ENCODE measurements around the gene E2F7. TPM values are rescaled to one million over a fixed set of nuclear protein-coding genes. Genes with fewer than 3 reads are reported as not detected.
A peak's percentile ranks its signal among the peaks of the same experiment; 100 is the strongest.

The E2F7 gene
- total RNA-seq, 1 donor from 2014 or later, result 0.07 TPM

DNA sequence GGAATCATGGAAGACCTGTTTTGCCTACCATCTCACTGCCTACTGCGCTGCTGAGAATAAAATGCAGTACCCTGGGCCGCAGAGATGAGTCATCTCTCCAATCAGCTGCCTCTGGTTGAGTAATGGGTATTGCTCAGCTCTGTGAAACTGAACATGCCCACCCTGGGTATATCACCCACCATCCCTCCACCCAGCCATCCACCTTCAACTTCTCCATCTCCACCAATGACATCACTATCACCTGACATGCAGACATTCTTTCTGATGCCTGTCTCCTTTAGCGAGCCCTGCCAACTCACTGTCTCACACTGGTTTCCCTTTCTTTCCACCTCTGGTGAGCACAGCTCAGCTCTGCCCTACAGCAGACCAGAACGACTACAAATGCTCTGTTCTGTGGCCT, 33.6 kb downstream of the E2F7 start:
- intact Hi-C loops (cut with micrococcal nuclease), result no loop called here
- DNase-seq, result no peak
- no peak for ATAC-seq

GRCh38 chr12:77025782-77026314, 39.5 kb downstream of the E2F7 start:
- intact Hi-C loops (cut with micrococcal nuclease), result no loop called here
- no peak for DNase-seq
- ATAC-seq, result no peak

GRCh38 chr12:77023501-77023900, 41.9 kb downstream of the E2F7 start:
- intact Hi-C loops (cut with micrococcal nuclease), result no loop called here
- DNase-seq (no peak), ATAC-seq (no peak)

DNA sequence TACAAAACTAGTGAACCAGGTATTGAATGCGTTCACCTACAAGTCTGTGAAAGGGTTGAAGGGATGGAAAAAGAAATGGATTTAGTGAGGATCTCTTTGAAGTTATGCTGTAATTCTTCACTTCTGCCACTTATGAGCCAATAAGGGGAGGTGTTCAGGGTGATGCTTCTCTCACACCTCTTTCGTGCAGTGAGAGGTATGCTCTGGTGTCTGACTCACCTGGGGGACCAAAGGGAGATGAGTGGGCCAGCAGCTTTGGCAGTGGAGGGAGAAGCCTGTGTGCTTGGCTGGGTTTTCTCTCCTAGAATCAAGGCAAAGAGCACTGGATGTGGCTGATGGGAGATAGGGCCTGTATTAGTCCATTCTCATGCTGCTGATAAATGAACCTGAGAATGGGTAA, 45.4 kb downstream of the E2F7 start:
- DNase-seq, result no peak
- ATAC-seq, result no peak
- intact Hi-C loops (cut with micrococcal nuclease), result no loop called here

GRCh38 chr12:77016606-77017005, 48.8 kb downstream of the E2F7 start:
- ATAC-seq (no peak), DNase-seq (no peak)
- intact Hi-C loops (cut with micrococcal nuclease), result no loop called here

DNA sequence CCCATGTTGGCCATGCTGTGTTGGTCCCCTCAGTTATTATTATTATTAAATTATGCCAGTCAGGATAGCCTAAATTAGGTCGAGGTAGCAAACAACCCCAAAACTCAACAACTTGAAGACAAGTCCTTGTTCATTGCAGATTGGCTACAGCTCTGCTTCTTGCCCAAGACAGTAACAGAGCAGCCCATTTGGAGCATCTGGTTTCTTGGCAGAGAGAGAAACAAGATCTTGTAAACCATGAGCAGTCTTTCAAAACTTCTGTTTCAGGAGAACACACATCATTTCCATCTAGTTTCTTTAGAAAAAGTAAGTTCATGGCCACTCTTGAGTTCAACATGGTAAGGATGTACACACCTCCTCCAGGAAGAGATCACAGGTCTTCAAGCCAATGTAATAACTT, 52.3 kb downstream of the E2F7 start:
- DNase-seq, result no peak
- no peak for ATAC-seq
- intact Hi-C loops (cut with micrococcal nuclease), result no loop called here

GRCh38 chr12:77010691-77011548, 54.4 kb downstream of the E2F7 start:
- ATAC-seq (peak; percentile 78), DNase-seq (peak; percentile 75)
- intact Hi-C loops (cut with micrococcal nuclease), result loop anchor here (2.0 kb wide), 1 partner anchor 390 kb away; no protein-coding TSS in a partner anchor

GRCh38 chr12:77007476-77007875, 57.9 kb downstream of the E2F7 start:
- DNase-seq (no peak), ATAC-seq (no peak)
- intact Hi-C loops (cut with micrococcal nuclease), result no loop called here

DNA sequence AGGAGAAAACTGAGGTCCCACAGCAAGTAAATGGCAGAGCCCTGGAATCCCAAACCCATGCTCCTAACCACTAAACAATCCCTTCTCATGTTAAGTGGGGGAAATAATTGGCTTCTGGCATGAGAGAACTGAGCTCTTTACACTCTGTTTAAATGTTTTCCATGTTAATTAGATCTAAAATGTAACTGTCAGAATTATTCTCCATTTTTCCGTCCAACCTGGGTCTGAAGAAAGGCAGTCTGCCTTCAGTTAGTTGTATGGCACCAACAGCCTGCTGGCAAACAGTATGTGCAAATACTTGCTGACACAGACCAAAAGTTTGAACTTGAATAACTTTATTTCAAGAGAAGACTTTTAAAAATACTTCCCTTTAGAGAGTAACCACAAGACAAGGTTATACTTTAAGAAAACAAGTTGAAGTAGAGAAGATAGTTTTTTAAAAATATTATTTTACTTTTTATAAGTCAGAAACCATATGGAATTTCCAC, 59.7 kb downstream of the E2F7 start:
- DNase-seq (no peak), ATAC-seq (no peak)
- intact Hi-C loops (cut with micrococcal nuclease), result no loop called here

DNA sequence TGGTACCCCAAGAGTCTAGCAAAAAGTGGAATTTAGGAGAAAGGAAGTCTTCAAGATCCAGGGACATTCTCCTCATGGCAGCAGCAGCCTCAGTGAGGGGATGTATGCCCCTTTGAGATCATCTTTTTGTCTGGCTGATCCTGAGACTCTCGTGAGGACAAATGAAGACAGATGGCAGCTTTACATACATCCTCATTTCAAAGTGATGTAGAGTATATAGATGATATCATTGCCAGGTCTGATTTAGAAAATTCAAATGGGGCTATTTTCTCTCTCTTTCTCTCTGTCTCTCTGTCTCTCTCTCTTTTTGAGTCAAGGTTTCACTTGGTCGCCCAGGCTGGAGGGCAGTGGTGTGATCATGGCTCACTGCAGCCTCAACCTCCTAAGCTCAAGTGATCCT, 61.5 kb downstream of the E2F7 start:
- intact Hi-C loops (cut with micrococcal nuclease), result no loop called here
- no peak for ATAC-seq
- DNase-seq, result no peak

GRCh38 chr12:77003246-77003645, 62.1 kb downstream of the E2F7 start:
- ATAC-seq, result no peak
- DNase-seq, result no peak
- intact Hi-C loops (cut with micrococcal nuclease), result no loop called here

DNA sequence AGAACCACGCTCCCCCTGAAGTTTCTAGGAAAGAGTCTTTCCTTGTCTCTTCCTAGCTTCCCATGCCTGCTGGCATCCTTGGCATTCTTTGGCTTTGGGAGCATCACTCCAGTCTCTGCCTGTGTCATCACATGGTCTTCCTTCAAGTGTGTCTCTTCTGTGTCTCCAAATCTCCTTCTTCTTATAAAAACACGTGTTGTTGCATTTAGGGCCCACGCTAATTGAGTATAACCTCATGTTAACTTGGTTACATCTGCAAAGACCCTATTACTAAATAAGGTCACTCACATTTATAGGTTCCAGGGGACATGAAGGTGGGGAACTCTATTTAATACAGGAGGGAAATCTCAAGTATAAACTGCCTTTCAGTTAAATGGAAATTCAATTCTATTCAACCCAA, 63.0 kb downstream of the E2F7 start:
- DNase-seq (no peak), ATAC-seq (no peak)
- intact Hi-C loops (cut with micrococcal nuclease), result no loop called here

DNA sequence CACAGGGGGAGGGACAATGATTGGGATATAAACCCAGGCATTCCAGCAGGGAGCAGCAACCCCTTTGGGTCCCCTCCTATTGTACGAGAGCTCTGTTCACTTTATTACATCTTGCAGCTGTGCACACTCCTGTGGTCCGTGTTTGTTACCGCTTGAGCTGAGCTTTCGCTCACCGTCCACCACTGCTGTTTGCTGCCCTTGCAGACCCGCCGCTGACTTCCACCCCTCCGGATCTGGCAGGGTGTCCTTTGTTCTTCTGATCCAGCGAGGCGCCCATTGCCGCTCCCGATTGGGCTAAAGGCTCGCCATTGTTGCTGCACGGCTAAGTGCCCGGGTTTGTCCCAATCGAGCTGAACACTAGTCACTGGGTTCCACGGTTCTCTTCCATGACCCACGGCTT, 64.1 kb downstream of the E2F7 start:
- ATAC-seq (no peak), DNase-seq (no peak)
- intact Hi-C loops (cut with micrococcal nuclease), result no loop called here

DNA sequence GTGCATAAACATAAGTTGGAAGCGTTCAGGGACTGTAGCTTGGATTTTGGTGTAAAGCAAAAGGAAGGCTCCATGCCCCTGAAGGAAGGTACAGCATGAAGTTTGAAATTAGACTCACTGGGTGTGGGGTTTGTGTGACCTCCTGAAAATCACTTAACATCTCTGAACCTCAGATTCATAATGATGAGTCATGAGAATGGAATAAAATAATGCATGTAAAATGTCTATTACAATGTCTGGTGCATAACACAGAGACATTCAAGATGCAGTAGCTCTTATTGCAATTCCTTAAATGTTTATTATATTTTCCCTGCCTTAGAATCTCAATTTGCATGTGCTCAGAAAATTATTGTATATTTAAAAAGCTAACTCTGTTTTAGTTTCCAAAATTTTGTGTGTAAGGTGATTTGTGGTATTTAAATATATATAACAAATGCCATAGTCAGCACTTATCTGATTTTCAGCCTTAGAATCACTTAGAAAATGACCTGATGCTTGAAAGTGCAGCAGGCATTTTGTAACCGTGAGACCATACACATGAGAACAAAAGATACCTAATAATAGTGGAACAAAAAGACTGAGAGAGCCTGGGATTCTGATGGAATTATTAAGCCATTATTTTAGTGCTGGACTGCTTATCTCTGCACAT, 66.3 kb downstream of the E2F7 start:
- DNase-seq, result no peak
- intact Hi-C loops (cut with micrococcal nuclease), result no loop called here
- no peak for ATAC-seq

GRCh38 chr12:76998386-76998785, 67.0 kb downstream of the E2F7 start:
- DNase-seq, result no peak
- intact Hi-C loops (cut with micrococcal nuclease), result no loop called here
- no peak for ATAC-seq

DNA sequence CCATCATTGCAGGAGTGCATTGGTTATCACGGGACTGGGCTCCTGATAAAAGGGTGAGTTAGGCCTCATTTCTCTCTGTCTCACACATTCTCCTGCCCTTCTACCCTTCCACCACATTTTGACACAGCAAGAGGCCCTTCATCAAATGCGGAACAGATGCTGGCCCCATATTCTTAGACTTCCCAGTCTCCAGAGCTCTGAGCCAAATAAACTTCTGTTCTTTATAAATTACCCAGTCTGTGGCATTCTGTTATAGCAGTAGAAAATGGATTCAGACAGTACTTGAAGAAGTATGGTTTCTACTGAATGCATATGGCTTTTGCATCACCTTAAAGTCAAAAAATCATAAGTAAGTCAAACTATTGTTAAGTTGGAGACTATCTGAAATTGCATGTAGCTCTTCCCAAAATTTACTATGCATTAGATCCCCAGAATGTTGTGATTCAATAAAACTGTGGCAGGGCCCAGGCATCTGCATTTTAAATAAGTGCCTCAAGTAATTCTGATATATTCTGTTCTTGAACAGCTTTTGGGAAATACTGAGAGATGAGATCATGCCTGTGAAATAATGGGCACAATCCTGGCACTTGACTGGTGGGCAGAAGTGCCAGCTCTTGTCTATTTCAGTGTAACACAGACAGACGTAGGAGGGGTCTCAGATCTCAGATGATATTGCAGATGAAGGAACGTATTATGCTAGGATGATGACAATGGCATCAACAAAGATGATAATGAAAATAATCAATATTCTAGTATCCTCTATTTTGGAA, 68.2 kb downstream of the E2F7 start:
- intact Hi-C loops (cut with micrococcal nuclease), result no loop called here
- ATAC-seq, result no peak
- DNase-seq, result no peak

DNA sequence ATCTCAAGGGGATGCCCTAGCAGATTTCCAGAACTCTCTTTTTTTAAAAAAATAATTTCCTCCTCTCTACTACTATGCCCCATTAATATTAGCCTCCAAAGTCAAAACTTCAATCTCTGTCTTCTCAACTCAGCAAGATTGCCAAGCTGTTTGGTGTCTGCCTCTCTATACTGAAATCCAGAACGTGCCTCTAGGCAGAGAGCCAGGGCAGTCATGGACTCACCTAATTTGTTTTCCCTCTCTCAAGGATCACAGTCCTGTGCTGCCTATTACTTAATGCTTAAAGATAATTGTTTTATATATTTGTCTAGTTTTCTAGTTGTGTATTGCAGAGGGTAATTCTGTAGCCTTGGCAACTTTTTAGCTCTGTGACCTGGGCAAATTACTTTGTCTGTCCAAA, 74.7 kb downstream of the E2F7 start:
- no peak for DNase-seq
- no peak for ATAC-seq
- intact Hi-C loops (cut with micrococcal nuclease), result no loop called here

- ATAC-seq (no peak), DNase-seq (no peak)
- intact Hi-C loops (cut with micrococcal nuclease), result no loop called here
Measured at GRCh38 chr12:76984566-76984965, 80.8 kb downstream of the E2F7 start.

DNA sequence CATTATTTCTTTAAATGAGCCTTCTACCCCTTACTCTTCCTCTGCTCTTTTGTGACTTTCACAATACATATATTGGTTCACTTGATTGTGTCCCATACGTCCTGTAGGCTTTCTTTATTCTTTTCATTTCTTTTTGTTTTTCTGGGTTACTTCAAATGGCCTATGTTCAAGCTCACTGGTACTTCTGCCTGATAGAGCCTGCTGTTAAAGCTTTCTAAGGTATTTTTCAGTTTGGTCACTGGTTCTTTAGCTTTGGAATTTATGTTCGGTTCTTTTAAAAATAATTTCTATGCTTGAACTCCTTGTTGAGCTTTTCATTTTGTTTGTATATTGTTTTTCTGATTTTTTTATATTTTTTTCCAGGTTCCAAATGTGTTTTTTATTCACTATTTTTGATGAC, 81.9 kb downstream of the E2F7 start:
- no peak for DNase-seq
- intact Hi-C loops (cut with micrococcal nuclease), result no loop called here
- ATAC-seq, result no peak

GRCh38 chr12:76980196-76980595, 85.2 kb downstream of the E2F7 start:
- intact Hi-C loops (cut with micrococcal nuclease), result no loop called here
- DNase-seq (no peak), ATAC-seq (no peak)
